Dermis microvascular lymphatic vessel endothelial cell (primary cell): ENCODE results near the gene NTN1. TPM values are rescaled to one million over a fixed set of nuclear protein-coding genes. Genes with fewer than 3 reads are reported as not detected.
"Not testable (repeated sequence)": the region's sequence is repeated elsewhere in the genome, so short reads cannot be mapped to it uniquely, and the experiment has no call there.

Experiments used
- DNase-seq, 2 donors: peaks; one replicate each; pipeline versions ENCODE4 v3.0.0 to v3.0.0-alpha.2; 2010; ENCODE audit warnings: low read depth in 2 of 2
- total RNA-seq: library from RNA; depleted of rRNA; stranded (reverse); fragments of >200 nt; gene quantifications from 2 replicates; pipeline ENCODE4 v1.2.1, GENCODE V29; 2014

The NTN1 gene
- total RNA-seq, 1 donor from 2014 or later: 1.0 TPM

- DNase-seq: no peak
Measured at GRCh38 chr17:9121186-9121820, 100.0 kb downstream of the NTN1 start.

- no peak for DNase-seq
Measured at GRCh38 chr17:9123594-9124553, 102.6 kb downstream of the NTN1 start.

GRCh38 chr17:9124554-9124935 is 103.2 kb downstream of the NTN1 start:
- DNase-seq: no peak

- DNase-seq: no peak
Measured at GRCh38 chr17:9125722-9126121, 104.4 kb downstream of the NTN1 start.

- DNase-seq: no peak
Measured at GRCh38 chr17:9127340-9127739, 106.0 kb downstream of the NTN1 start.

GRCh38 chr17:9131371-9131770 is 110.1 kb downstream of the NTN1 start:
- DNase-seq: no peak

- DNase-seq: no peak
Measured at GRCh38 chr17:9132291-9132690, 111.0 kb downstream of the NTN1 start.

GRCh38 chr17:9132944-9133610 is 111.8 kb downstream of the NTN1 start:
- no peak for DNase-seq

GRCh38 chr17:9138161-9138717 is 116.9 kb downstream of the NTN1 start:
- DNase-seq: no peak

- DNase-seq: no peak
Measured at GRCh38 chr17:9139695-9140094, 118.4 kb downstream of the NTN1 start.

- DNase-seq: no peak
Measured at GRCh38 chr17:9140550-9141424, 119.5 kb downstream of the NTN1 start.

- DNase-seq: no peak
Measured at GRCh38 chr17:9141425-9141753, 120.1 kb downstream of the NTN1 start.

GRCh38 chr17:9142772-9143494 is 121.6 kb downstream of the NTN1 start:
- DNase-seq: no peak

- DNase-seq: no peak
Measured at GRCh38 chr17:9144502-9145249, 123.4 kb downstream of the NTN1 start.

GRCh38 chr17:9146064-9146463 is 124.8 kb downstream of the NTN1 start:
- no peak for DNase-seq

GRCh38 chr17:9148905-9149525 is 127.7 kb downstream of the NTN1 start:
- DNase-seq: no peak

- DNase-seq: no peak
Measured at GRCh38 chr17:9150446-9151090, 129.3 kb downstream of the NTN1 start.

GRCh38 chr17:9151091-9151490 is 129.8 kb downstream of the NTN1 start:
- DNase-seq: no peak

GRCh38 chr17:9151740-9152139 is 130.4 kb downstream of the NTN1 start:
- not testable (repeated sequence) for DNase-seq
